OCI-LY1 (cell line): ENCODE results near the gene VMAC.

Experiments
- CTCF ChIP-seq: fragments of 200-600 bp; sonication (generic), shearing (Covaris generic); IDR thresholded peaks from 2 replicates; pipeline ENCODE4 v1.5.1; 2017; ENCODE audit warnings: mild to moderate bottlenecking, antibody characterized with exemption, low read length, moderate library complexity, mixed read lengths
- EZH2 ChIP-seq: fragments of 200-600 bp; sonication (generic), shearing (Covaris generic); IDR thresholded peaks from 2 replicates; pipeline ENCODE4 v1.8.0; 2017; ENCODE audit warnings: borderline replicate concordance, mixed run types, mild to moderate bottlenecking, antibody characterized with exemption, low read length, moderate library complexity, mixed read lengths

- no peak for TF ChIP-seq CTCF
- TF ChIP-seq EZH2, result no peak
Observed at GRCh38 chr19:5932146-5932545, 27.5 kb downstream of the VMAC start.
